Astrocyte (in vitro differentiated cells and primary cell): ENCODE results near the gene HSD3B1. TPM values are rescaled to one million over a fixed set of nuclear protein-coding genes. Genes with fewer than 3 reads are reported as not detected.
A peak's percentile ranks its signal among the peaks of the same experiment; 100 is the strongest.
"Not testable (repeated sequence)": the region's sequence is repeated elsewhere in the genome, so short reads cannot be mapped to it uniquely, and the experiment has no call there.

Experiments used
- DNase-seq: peaks from one replicate; pipeline ENCODE4 v3.0.0-alpha.2; 2010; ENCODE audit warnings: low read depth
- FAIRE-seq: peaks from 2 replicates; lab custom pipeline; 2011; peaks lifted over from hg19 to GRCh38; lab: Jason Lieb, UNC
- H2AFZ ChIP-seq: 2 replicates; pipeline ENCODE4 v1.6.0; 2012; ENCODE audit warnings: low read depth, low read length, inconsistent platforms
- H3K27ac ChIP-seq: 2 replicates; pipeline ENCODE4 v1.5.1; 2011; ENCODE audit warnings: low read depth, low read length, inconsistent platforms
- H3K27me3 ChIP-seq: 2 replicates; pipeline ENCODE4 v1.6.0; 2011; ENCODE audit warnings: low read length, inconsistent platforms; ENCODE audit not compliant: insufficient read depth
- H3K36me3 ChIP-seq: 2 replicates; pipeline ENCODE4 v1.5.1; 2011; ENCODE audit warnings: low read length, inconsistent platforms; ENCODE audit not compliant: insufficient read depth
- H3K4me1 ChIP-seq: 2 replicates; pipeline ENCODE4 v1.5.1; 2011; ENCODE audit warnings: low read length, inconsistent platforms; ENCODE audit not compliant: insufficient read depth
- H3K4me2 ChIP-seq: 2 replicates; pipeline ENCODE4 v1.6.0; 2012; ENCODE audit warnings: low read length, inconsistent platforms
- H3K4me3 ChIP-seq: 2 replicates; pipeline ENCODE4 v1.5.1; 2011; ENCODE audit warnings: low read depth, mild to moderate bottlenecking, low read length, inconsistent platforms; ENCODE audit not compliant: insufficient read depth
- H3K79me2 ChIP-seq: 2 replicates; pipeline ENCODE4 v1.6.0; 2012; ENCODE audit warnings: mild to moderate bottlenecking, low read length, inconsistent platforms; ENCODE audit not compliant: insufficient read depth
- H3K9ac ChIP-seq: 2 replicates; pipeline ENCODE4 v1.6.0; 2012; ENCODE audit warnings: mild to moderate bottlenecking, low read length, inconsistent platforms
- H3K9me3 ChIP-seq: 2 replicates; pipeline ENCODE4 v1.5.1; 2012; ENCODE audit warnings: low read depth, mild to moderate bottlenecking, low read length, inconsistent platforms; ENCODE audit not compliant: insufficient read depth
- H4K20me1 ChIP-seq: 2 replicates; pipeline ENCODE4 v1.6.0; 2012; ENCODE audit warnings: low read length, inconsistent platforms; ENCODE audit not compliant: insufficient read depth
- H3K27ac Mint-ChIP-seq: one replicate; pipeline ENCODE4 v1.8.0; 2021; ENCODE audit warnings: mild to moderate bottlenecking, mixed read lengths; ENCODE audit not compliant: unreplicated experiment
- H3K27me3 Mint-ChIP-seq: one replicate; pipeline ENCODE4 v1.8.0; 2021; ENCODE audit warnings: low read depth, mixed read lengths; ENCODE audit not compliant: unreplicated experiment
- H3K36me3 Mint-ChIP-seq: one replicate; pipeline ENCODE4 v1.8.0; 2021; ENCODE audit warnings: low read depth, mixed read lengths; ENCODE audit not compliant: unreplicated experiment
- H3K4me1 Mint-ChIP-seq: one replicate; pipeline ENCODE4 v1.8.0; 2021; ENCODE audit warnings: low read depth, mixed read lengths; ENCODE audit not compliant: unreplicated experiment
- H3K4me3 Mint-ChIP-seq: one replicate; pipeline ENCODE4 v1.8.0; 2021; ENCODE audit warnings: mild to moderate bottlenecking, moderate library complexity, mixed read lengths; ENCODE audit not compliant: unreplicated experiment
- H3K9me3 Mint-ChIP-seq: one replicate; pipeline ENCODE4 v1.8.0; 2021; ENCODE audit warnings: mild to moderate bottlenecking, mixed read lengths; ENCODE audit not compliant: unreplicated experiment
- CTCF ChIP-seq: IDR thresholded peaks from 2 replicates; pipeline ENCODE4 v1.5.1; 2011; ENCODE audit warnings: low read depth, mild to moderate bottlenecking, inconsistent platforms, low read length, moderate library complexity; ENCODE audit not compliant: insufficient read depth
- EZH2 ChIP-seq: IDR thresholded peaks from 2 replicates; pipeline ENCODE4 v1.6.1; 2012; ENCODE audit warnings: mild to moderate bottlenecking, low read length, inconsistent platforms; ENCODE audit not compliant: insufficient read depth
- total RNA-seq: library from RNA; stranded (reverse); gene quantifications from 2 replicates; pipeline ENCODE4 v1.2.1, GENCODE V29; 2021

The HSD3B1 gene
- total RNA-seq, 1 donor from 2014 or later: 0.61 TPM

- Histone ChIP-seq H3K9ac (no peak overlapping the region), H3K9me3 (no peaks in the 10 kb centered on the region), H3K36me3 (no peaks in the 10 kb centered on the region), H2AFZ (no peak overlapping the region), H3K27ac (no peak overlapping the region), H3K79me2 (no peaks in the 10 kb centered on the region), H3K4me1 (peaks cover 6% of the 10 kb centered on the region), H3K27me3 (no peaks in the 10 kb centered on the region), H3K4me3 (no peak overlapping the region), H4K20me1 (no peaks in the 10 kb centered on the region), H3K4me2 (no peak overlapping the region)
- H3K4me1 Mint-ChIP-seq: peaks cover 40% of the 10 kb centered on the region
- no peak overlapping the region for H3K4me3 Mint-ChIP-seq
- no peaks in the 10 kb centered on the region for H3K9me3 Mint-ChIP-seq
- H3K27ac Mint-ChIP-seq: peak overlapping the region; percentile 63
- peaks cover 2% of the 10 kb centered on the region for H3K36me3 Mint-ChIP-seq
- H3K27me3 Mint-ChIP-seq: peaks cover 2% of the 10 kb centered on the region
- FAIRE-seq (no peak), DNase-seq (peak; percentile 44)
- TF ChIP-seq CTCF (peak; percentile 37), EZH2 (no peak)
Observed at GRCh38 chr1:119549719-119550132, 42.7 kb downstream of the HSD3B1 start.

- no peaks in the 10 kb centered on the region for H4K20me1 ChIP-seq
- peaks cover 2% of the 10 kb centered on the region for H3K27me3 Mint-ChIP-seq
- no peak overlapping the region for H3K4me2 ChIP-seq
- peaks cover 2% of the 10 kb centered on the region for H3K36me3 Mint-ChIP-seq
- peaks cover 6% of the 10 kb centered on the region for H3K4me1 ChIP-seq
- no peak overlapping the region for H3K27ac ChIP-seq
- no peak overlapping the region for H3K4me3 ChIP-seq
- H3K9ac ChIP-seq: no peak overlapping the region
- FAIRE-seq: no peak
- H3K27me3 ChIP-seq: no peaks in the 10 kb centered on the region
- H3K9me3 ChIP-seq: no peaks in the 10 kb centered on the region
- TF ChIP-seq EZH2 (no peak), CTCF (no peak)
- no peak overlapping the region for H2AFZ ChIP-seq
- H3K4me1 Mint-ChIP-seq: peaks cover 43% of the 10 kb centered on the region
- DNase-seq: no peak
- no peaks in the 10 kb centered on the region for H3K9me3 Mint-ChIP-seq
- H3K27ac Mint-ChIP-seq: no peak overlapping the region
- no peaks in the 10 kb centered on the region for H3K79me2 ChIP-seq
- no peaks in the 10 kb centered on the region for H3K36me3 ChIP-seq
- H3K4me3 Mint-ChIP-seq: no peak overlapping the region
Observed at GRCh38 chr1:119550381-119550780, 43.4 kb downstream of the HSD3B1 start.

GRCh38 chr1:119551218-119551617 lies 44.2 kb downstream of the HSD3B1 start:
- peak overlapping the region; percentile 15 for H3K27ac Mint-ChIP-seq
- H3K27me3 ChIP-seq: no peaks in the 10 kb centered on the region
- no peak overlapping the region for H3K27ac ChIP-seq
- H4K20me1 ChIP-seq: no peaks in the 10 kb centered on the region
- H3K9ac ChIP-seq: no peak overlapping the region
- H3K36me3 Mint-ChIP-seq: no peaks in the 10 kb centered on the region
- TF ChIP-seq EZH2 (no peak), CTCF (no peak)
- H3K27me3 Mint-ChIP-seq: peaks cover 2% of the 10 kb centered on the region
- peaks cover 43% of the 10 kb centered on the region for H3K4me1 Mint-ChIP-seq
- H3K4me1 ChIP-seq: peaks cover 6% of the 10 kb centered on the region
- H3K9me3 ChIP-seq: no peaks in the 10 kb centered on the region
- DNase-seq: no peak
- H3K4me3 Mint-ChIP-seq: no peak overlapping the region
- no peaks in the 10 kb centered on the region for H3K9me3 Mint-ChIP-seq
- no peaks in the 10 kb centered on the region for H3K79me2 ChIP-seq
- H3K4me3 ChIP-seq: no peak overlapping the region
- no peak overlapping the region for H3K4me2 ChIP-seq
- no peaks in the 10 kb centered on the region for H3K36me3 ChIP-seq
- H2AFZ ChIP-seq: no peak overlapping the region
- FAIRE-seq: no peak

- H3K27ac Mint-ChIP-seq, H3K9ac ChIP-seq, H3K4me2 ChIP-seq, H3K36me3 Mint-ChIP-seq, DNase-seq, H3K27ac ChIP-seq, H3K79me2 ChIP-seq, H2AFZ ChIP-seq, H3K9me3 Mint-ChIP-seq, H3K9me3 ChIP-seq, H3K27me3 ChIP-seq, H3K4me3 ChIP-seq, H3K36me3 ChIP-seq, H3K4me1 ChIP-seq, H4K20me1 ChIP-seq, FAIRE-seq, H3K27me3 Mint-ChIP-seq: not testable (repeated sequence)
- peak overlapping the region; percentile 9 for H3K4me3 Mint-ChIP-seq
- H3K4me1 Mint-ChIP-seq: peaks cover 43% of the 10 kb centered on the region
Observed at GRCh38 chr1:119552656-119553055, 45.6 kb downstream of the HSD3B1 start.
